ENCODE results near the gene KRTAP10-6.

The KRTAP10-6 gene

GRCh38 chr21:44542716-44543115 lies 49.6 kb downstream of the KRTAP10-6 start:
- H3K27ac ChIP-seq (ENCODE audit: low read depth, low read length): no peak overlapping the region
- no peak overlapping the region for H2BK12ac ChIP-seq (ENCODE audit: low read length)
- no peaks in the 10 kb centered on the region for H3K79me2 ChIP-seq (ENCODE audit: control insufficient read depth, insufficient read depth, low read length, poor library complexity)
- no peak overlapping the region for H2BK5ac ChIP-seq (ENCODE audit: low read depth, low read length, poor library complexity)
- H2AK5ac ChIP-seq (ENCODE audit: low read length): no peak overlapping the region
- H3K36me3 ChIP-seq (ENCODE audit: control insufficient read depth in 1 of 2, insufficient read depth in 2 of 2, low read length in 2 of 2): no peaks in the 10 kb centered on the region
- no peak overlapping the region for H4K8ac ChIP-seq (ENCODE audit: low read depth, low read length)
- H3K4me2 ChIP-seq (ENCODE audit: low read length): no peak overlapping the region
- no peak overlapping the region for H2BK120ac ChIP-seq (ENCODE audit: insufficient read depth, low read length, poor library complexity)
- no peak overlapping the region for H3K9ac ChIP-seq (ENCODE audit: low read length)
- DNase-seq: no peak
- no CpG with 5 or more reads among the region's 1 CpG for WGBS (ENCODE audit: extremely low coverage, insufficient coverage, insufficient read length)
- no peak overlapping the region for H3K14ac ChIP-seq (ENCODE audit: low read length)
- H3K23ac ChIP-seq (ENCODE audit: low read length): no peak overlapping the region
- H3K4me3 ChIP-seq (ENCODE audit: low read depth, low read length): no peak overlapping the region
- no peaks in the 10 kb centered on the region for H3K27me3 ChIP-seq (ENCODE audit: insufficient read depth, low read length)
- H4K91ac ChIP-seq (ENCODE audit: low read depth, low read length): no peak overlapping the region
- no peaks in the 10 kb centered on the region for H3K4me1 ChIP-seq (ENCODE audit: control insufficient read depth in 1 of 2, insufficient read depth in 2 of 2, low read length in 2 of 2)
- peaks cover 4% of the 10 kb centered on the region for H3K9me3 ChIP-seq (ENCODE audit: insufficient read depth, low read depth, low read length)
- no peak overlapping the region for H3K18ac ChIP-seq (ENCODE audit: low read length)
- no peak overlapping the region for H2AFZ ChIP-seq (ENCODE audit: insufficient read depth, low read length, poor library complexity)
- no peaks in the 10 kb centered on the region for H3K79me1 ChIP-seq (ENCODE audit: low read length)
- no peak overlapping the region for H4K12ac ChIP-seq (ENCODE audit: low read depth, low read length)
- no peak overlapping the region for H3K4ac ChIP-seq (ENCODE audit: low read depth, low read length)
